Keratinocyte (primary cell): Measurements from ENCODE around the gene ASTN1. TPM values are rescaled to one million over a fixed set of nuclear protein-coding genes. Genes with fewer than 3 reads are reported as not detected.

Experiments used
- DNase-seq: peaks from one replicate; pipeline ENCODE4 v3.0.0-alpha.2; 2011; ENCODE audit warnings: low read depth, missing footprints, low spot score
- FAIRE-seq: peaks from 2 replicates; lab custom pipeline; 2011; peaks lifted over from hg19 to GRCh38; lab: Jason Lieb, UNC
- H2AFZ ChIP-seq: 2 replicates; pipeline ENCODE4 v1.6.0; 2012; ENCODE audit warnings: low read length, control low read depth, inconsistent platforms; ENCODE audit not compliant: control insufficient read depth
- H3K27ac ChIP-seq: 2 replicates; pipeline ENCODE4 v1.5.1; 2011; ENCODE audit warnings: low read length; ENCODE audit not compliant: control insufficient read depth, insufficient read depth
- H3K27me3 ChIP-seq: 3 replicates; pipeline ENCODE4 v1.6.0; 2011; ENCODE audit warnings: low read length; ENCODE audit not compliant: control insufficient read depth, insufficient read depth; ENCODE audit errors: extremely low read depth
- H3K36me3 ChIP-seq, 2 experiments: 2 replicates in 1 of 2; 3 replicates in 1 of 2; pipeline ENCODE4 v1.5.1; 2011; ENCODE audit warnings: low read length in 2 of 2, mild to moderate bottlenecking in 1 of 2; ENCODE audit not compliant: control insufficient read depth in 2 of 2, insufficient read depth in 2 of 2; ENCODE audit errors: extremely low read depth in 1 of 2
- H3K4me1 ChIP-seq: 3 replicates; pipeline ENCODE4 v1.5.1; 2011; ENCODE audit warnings: low read length; ENCODE audit not compliant: control insufficient read depth, insufficient read depth; ENCODE audit errors: extremely low read depth
- H3K4me2 ChIP-seq: 3 replicates; pipeline ENCODE4 v1.6.0; 2011; ENCODE audit warnings: low read depth, low read length; ENCODE audit not compliant: control insufficient read depth, insufficient read depth; ENCODE audit errors: extremely low read depth
- H3K4me3 ChIP-seq, 3 experiments: fragments of 200-600 bp in 1 of 3; sonication (generic) in 1 of 3; 2 replicates in 2 of 3; 3 replicates in 1 of 3; pipeline ENCODE4 v1.5.1; 2011 to 2016; ENCODE audit warnings: low read length in 3 of 3, mild to moderate bottlenecking in 3 of 3, control low read depth in 2 of 3, inconsistent platforms in 1 of 3, low read depth in 1 of 3, mixed read lengths in 1 of 3, mixed run types in 1 of 3, moderate library complexity in 1 of 3; ENCODE audit not compliant: control insufficient read depth in 2 of 3, insufficient read depth in 2 of 3; ENCODE audit errors: extremely low read depth in 1 of 3
- H3K79me2 ChIP-seq: 2 replicates; pipeline ENCODE4 v1.6.0; 2012; ENCODE audit warnings: low read length; ENCODE audit not compliant: control insufficient read depth, insufficient read depth
- H3K9ac ChIP-seq: 3 replicates; pipeline ENCODE4 v1.6.0; 2011; ENCODE audit warnings: low read length; ENCODE audit not compliant: control insufficient read depth, insufficient read depth; ENCODE audit errors: extremely low read depth
- H3K9me1 ChIP-seq: 3 replicates; pipeline ENCODE4 v1.6.0; 2011; ENCODE audit warnings: low read length; ENCODE audit not compliant: control insufficient read depth, insufficient read depth; ENCODE audit errors: extremely low read depth
- H3K9me3 ChIP-seq: 2 replicates; pipeline ENCODE4 v1.5.1; 2012; ENCODE audit warnings: low read depth, low read length; ENCODE audit not compliant: control insufficient read depth
- H4K20me1 ChIP-seq: 3 replicates; pipeline ENCODE4 v1.6.0; 2011; ENCODE audit warnings: low read length; ENCODE audit not compliant: control insufficient read depth, insufficient read depth; ENCODE audit errors: extremely low read depth
- CTCF ChIP-seq, 3 experiments: IDR thresholded peaks in 1 of 3; conservative IDR thresholded peaks in 1 of 3; optimal IDR thresholded peaks in 1 of 3; 2 replicates in 2 of 3; 3 replicates in 1 of 3; pipeline versions ENCODE3 to v1.5.1; 2011; ENCODE audit warnings: low read length in 3 of 3, mild to moderate bottlenecking in 3 of 3, moderate library complexity in 2 of 3, control low read depth in 1 of 3, inconsistent platforms in 1 of 3; ENCODE audit not compliant: insufficient read depth in 2 of 3; ENCODE audit errors: extremely low read depth in 1 of 3
- EZH2 ChIP-seq: IDR thresholded peaks from one replicate; pipeline ENCODE4 v1.6.1; 2012; ENCODE audit warnings: inconsistent platforms, mild to moderate bottlenecking, low read length, moderate library complexity
- dilution Hi-C: fragments of 300-500 bp; cut with MboI; formaldehyde crosslinking; loops from one replicate; pipeline ENCODE4 v1.7.0; 2020; ENCODE audit warnings: low sequenced_read_pairs; ENCODE audit not compliant: extremely low pct_ligation_motif_present
- polyA plus RNA-seq, 5 experiments: library from polyadenylated mRNA; depleted of rRNA in 3 of 5; stranded (reverse) in 3 of 5; stranded (forward) in 1 of 5; unstranded in 1 of 5; fragments of >200 nt; gene quantifications; 1 replicate in 1 of 5; 2 replicates in 3 of 5; 3 replicates in 1 of 5; pipeline versions ENCODE4 v1.2.1 to v1.2.3, GENCODE V29; 2011 to 2012; ENCODE audit warnings: missing spikeins in 2 of 5, low read depth in 1 of 5, low replicate concordance in 1 of 5

The ASTN1 gene
- polyA plus RNA-seq, 1 donor (not counting 4 experiments of a cell fraction or from before 2014, with no cell fraction given), result 0.08 TPM

DNA sequence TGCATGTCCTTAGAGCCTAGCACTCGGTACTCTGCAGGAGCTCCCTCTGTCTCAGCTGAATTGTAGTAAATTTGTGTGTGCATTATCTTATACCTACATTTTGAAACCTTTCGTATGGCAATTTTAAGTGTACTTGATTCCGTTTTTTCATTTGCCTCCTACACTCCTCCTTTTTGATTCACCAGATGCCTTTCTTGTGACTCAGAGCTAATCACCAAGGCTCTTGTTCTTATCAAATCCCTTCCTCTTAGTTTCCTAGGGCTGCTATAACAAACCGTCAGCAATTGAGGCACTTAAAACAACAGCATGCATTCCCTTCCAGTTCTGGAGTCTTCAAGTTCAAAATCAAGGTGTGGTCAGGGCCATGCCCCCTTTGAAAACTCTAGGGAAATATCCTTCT lies 261.0 kb downstream of the ASTN1 start:
- no peak overlapping the region for H3K9ac ChIP-seq
- H2AFZ ChIP-seq, result no peak overlapping the region
- no peaks in the 10 kb centered on the region for H4K20me1 ChIP-seq
- dilution Hi-C loops, result no loop called here
- H3K79me2 ChIP-seq, result no peaks in the 10 kb centered on the region
- peak overlapping the region; percentile 34 for H3K4me2 ChIP-seq
- no peaks in the 10 kb centered on the region for H3K36me3 ChIP-seq
- DNase-seq, result peak; percentile 30
- H3K4me3 ChIP-seq, result no peak overlapping the region
- H3K27ac ChIP-seq, result no peak overlapping the region
- H3K4me1 ChIP-seq, result peaks cover 11% of the 10 kb centered on the region
- H3K27me3 ChIP-seq, result peaks cover 4% of the 10 kb centered on the region
- TF ChIP-seq CTCF (optimal IDR thresholded peaks at IDR 0.05 in 1 of 3, IDR thresholded peaks at IDR 0.05 in 1 of 3, conservative IDR thresholded peaks at IDR 0.05 in 1 of 3; ENCODE audit: extremely low read depth in 1 of 3, insufficient read depth in 2 of 3, low read length in 3 of 3) (no peak), EZH2 (no peak)
- FAIRE-seq, result peak; percentile 69
- H3K9me1 ChIP-seq, result no peaks in the 10 kb centered on the region
- H3K9me3 ChIP-seq, result no peaks in the 10 kb centered on the region

DNA sequence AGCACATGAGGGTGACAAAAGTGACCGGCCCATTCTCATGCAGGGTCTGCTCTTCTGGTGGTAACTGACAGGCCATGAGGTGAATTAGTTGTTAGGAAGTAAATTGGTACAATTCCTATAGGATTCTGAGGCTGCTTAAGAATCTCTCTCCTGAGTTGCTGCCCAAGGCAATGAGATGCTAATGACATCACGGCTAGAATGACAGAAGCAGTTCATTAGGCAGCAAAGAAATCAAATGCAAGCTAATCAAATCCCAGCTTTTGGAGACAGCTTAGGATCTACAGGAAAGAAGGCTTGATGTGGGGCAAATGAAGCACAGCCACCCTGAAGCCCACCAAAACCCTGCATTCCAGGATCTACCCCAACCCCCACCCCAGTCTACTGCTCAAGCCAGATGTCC lies 265.2 kb downstream of the ASTN1 start:
- H4K20me1 ChIP-seq, result no peaks in the 10 kb centered on the region
- H3K79me2 ChIP-seq, result no peaks in the 10 kb centered on the region
- TF ChIP-seq CTCF (optimal IDR thresholded peaks at IDR 0.05 in 1 of 3, IDR thresholded peaks at IDR 0.05 in 1 of 3, conservative IDR thresholded peaks at IDR 0.05 in 1 of 3; ENCODE audit: extremely low read depth in 1 of 3, insufficient read depth in 2 of 3, low read length in 3 of 3) (no peak), EZH2 (no peak)
- H2AFZ ChIP-seq, result no peak overlapping the region
- no peak overlapping the region for H3K27ac ChIP-seq
- H3K4me1 ChIP-seq, result peaks cover 16% of the 10 kb centered on the region
- H3K9ac ChIP-seq, result no peak overlapping the region
- H3K9me3 ChIP-seq, result no peaks in the 10 kb centered on the region
- no peak overlapping the region for H3K4me3 ChIP-seq
- no peak overlapping the region for H3K4me2 ChIP-seq
- H3K9me1 ChIP-seq, result no peaks in the 10 kb centered on the region
- DNase-seq, result no peak
- FAIRE-seq, result no peak
- dilution Hi-C loops, result no loop called here
- peaks cover 11% of the 10 kb centered on the region for H3K27me3 ChIP-seq
- H3K36me3 ChIP-seq, result no peaks in the 10 kb centered on the region
